ENCODE measurements around the gene ZRANB3. TPM values are rescaled to one million over a fixed set of nuclear protein-coding genes. Genes with fewer than 3 reads are reported as not detected.

The ZRANB3 gene
- total RNA-seq, 1 donor from 2014 or later = 18.6 TPM

- H3K4me1 Mint-ChIP-seq (ENCODE audit: low read depth) = no peaks in the 10 kb centered on the region
- no peak overlapping the region for H3K27ac Mint-ChIP-seq
- TF ChIP-seq, protein P1, sequence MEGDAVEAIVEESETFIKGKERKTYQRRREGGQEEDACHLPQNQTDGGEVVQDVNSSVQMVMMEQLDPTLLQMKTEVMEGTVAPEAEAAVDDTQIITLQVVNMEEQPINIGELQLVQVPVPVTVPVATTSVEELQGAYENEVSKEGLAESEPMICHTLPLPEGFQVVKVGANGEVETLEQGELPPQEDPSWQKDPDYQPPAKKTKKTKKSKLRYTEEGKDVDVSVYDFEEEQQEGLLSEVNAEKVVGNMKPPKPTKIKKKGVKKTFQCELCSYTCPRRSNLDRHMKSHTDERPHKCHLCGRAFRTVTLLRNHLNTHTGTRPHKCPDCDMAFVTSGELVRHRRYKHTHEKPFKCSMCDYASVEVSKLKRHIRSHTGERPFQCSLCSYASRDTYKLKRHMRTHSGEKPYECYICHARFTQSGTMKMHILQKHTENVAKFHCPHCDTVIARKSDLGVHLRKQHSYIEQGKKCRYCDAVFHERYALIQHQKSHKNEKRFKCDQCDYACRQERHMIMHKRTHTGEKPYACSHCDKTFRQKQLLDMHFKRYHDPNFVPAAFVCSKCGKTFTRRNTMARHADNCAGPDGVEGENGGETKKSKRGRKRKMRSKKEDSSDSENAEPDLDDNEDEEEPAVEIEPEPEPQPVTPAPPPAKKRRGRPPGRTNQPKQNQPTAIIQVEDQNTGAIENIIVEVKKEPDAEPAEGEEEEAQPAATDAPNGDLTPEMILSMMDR (IDR thresholded peaks at IDR 0.05; ENCODE audit: unreplicated experiment) = no peak
- peaks cover 18% of the 10 kb centered on the region for H3K9me3 Mint-ChIP-seq (ENCODE audit: low read depth)
- no peak overlapping the region for H3K4me3 Mint-ChIP-seq (ENCODE audit: low read depth)
- no peak for DNase-seq (ENCODE audit: low spot score, unreplicated experiment)
- H3K36me3 Mint-ChIP-seq (ENCODE audit: insufficient read depth) = peaks cover 8% of the 10 kb centered on the region
- H3K27me3 Mint-ChIP-seq = no peaks in the 10 kb centered on the region
Measured at GRCh38 chr2:135187270-135187669, 343.7 kb downstream of the ZRANB3 start.

GRCh38 chr2:135186054-135186453 lies 345.0 kb downstream of the ZRANB3 start:
- Mint-ChIP-seq H3K36me3 (ENCODE audit: insufficient read depth) (peaks cover 6% of the 10 kb centered on the region), H3K27ac (no peak overlapping the region), H3K4me1 (ENCODE audit: low read depth) (no peaks in the 10 kb centered on the region), H3K9me3 (ENCODE audit: low read depth) (peaks cover 12% of the 10 kb centered on the region), H3K27me3 (no peaks in the 10 kb centered on the region), H3K4me3 (ENCODE audit: low read depth) (no peak overlapping the region)
- no peak for DNase-seq (ENCODE audit: low spot score, unreplicated experiment)
- TF ChIP-seq, protein P1 (IDR thresholded peaks at IDR 0.05; ENCODE audit: unreplicated experiment) = no peak

DNA sequence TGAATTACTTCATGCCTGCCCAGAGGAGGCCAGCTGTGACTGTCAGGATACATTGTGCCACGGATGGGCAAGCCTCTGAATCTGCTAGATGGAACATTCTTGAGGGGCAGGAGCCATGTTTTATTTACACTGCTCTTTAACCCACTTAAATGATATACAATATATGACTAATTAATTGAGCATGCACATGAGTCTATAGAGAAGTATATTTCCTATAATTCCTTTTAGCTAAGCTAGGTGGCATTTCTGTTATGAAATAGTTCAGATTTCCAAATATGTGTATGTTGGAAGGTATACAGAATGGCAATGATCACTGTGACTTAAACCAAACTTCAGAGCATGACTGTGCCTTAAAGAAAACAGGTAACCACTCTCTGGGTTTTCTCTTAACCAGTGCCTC lies 347.2 kb downstream of the ZRANB3 start:
- no peaks in the 10 kb centered on the region for H3K4me1 Mint-ChIP-seq (ENCODE audit: low read depth)
- H3K27ac Mint-ChIP-seq = no peak overlapping the region
- TF ChIP-seq, protein P1 (IDR thresholded peaks at IDR 0.05; ENCODE audit: unreplicated experiment) = no peak
- no peak overlapping the region for H3K4me3 Mint-ChIP-seq (ENCODE audit: low read depth)
- no peaks in the 10 kb centered on the region for H3K27me3 Mint-ChIP-seq
- no peaks in the 10 kb centered on the region for H3K36me3 Mint-ChIP-seq (ENCODE audit: insufficient read depth)
- H3K9me3 Mint-ChIP-seq (ENCODE audit: low read depth) = no peaks in the 10 kb centered on the region
- DNase-seq (ENCODE audit: low spot score, unreplicated experiment) = no peak

DNA sequence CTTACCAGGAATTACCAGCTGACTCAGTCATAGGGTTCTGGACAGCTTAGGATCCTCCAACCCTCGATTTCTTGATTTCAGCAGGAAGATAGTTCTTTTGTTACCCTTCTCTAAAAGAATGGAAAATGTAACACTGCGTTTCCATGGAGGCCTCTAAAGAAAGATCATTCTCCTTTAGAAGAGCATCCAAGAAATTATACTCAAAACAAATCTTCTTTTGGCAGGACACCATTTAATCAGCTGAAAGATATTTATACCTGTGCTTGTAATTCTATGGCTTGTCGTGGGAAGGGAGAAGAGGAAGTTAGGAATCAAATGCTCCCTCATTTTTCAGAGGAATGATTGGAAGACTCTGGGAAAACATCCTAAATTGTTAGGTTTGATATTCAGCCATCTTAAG lies 348.4 kb downstream of the ZRANB3 start:
- Mint-ChIP-seq H3K27ac (no peak overlapping the region), H3K36me3 (ENCODE audit: insufficient read depth) (peaks cover 2% of the 10 kb centered on the region)
- TF ChIP-seq, protein P1 (IDR thresholded peaks at IDR 0.05; ENCODE audit: unreplicated experiment) = no peak

GRCh38 chr2:135182190-135182589 lies 348.8 kb downstream of the ZRANB3 start:
- TF ChIP-seq, protein P1 (IDR thresholded peaks at IDR 0.05; ENCODE audit: unreplicated experiment) = no peak
- no peaks in the 10 kb centered on the region for H3K27me3 Mint-ChIP-seq
- H3K4me1 Mint-ChIP-seq (ENCODE audit: low read depth) = no peaks in the 10 kb centered on the region
- peaks cover 4% of the 10 kb centered on the region for H3K36me3 Mint-ChIP-seq (ENCODE audit: insufficient read depth)
- no peak overlapping the region for H3K4me3 Mint-ChIP-seq (ENCODE audit: low read depth)
- DNase-seq (ENCODE audit: low spot score, unreplicated experiment) = no peak
- H3K9me3 Mint-ChIP-seq (ENCODE audit: low read depth) = peaks cover 3% of the 10 kb centered on the region
- H3K27ac Mint-ChIP-seq = peak overlapping the region; percentile 21

More for the DNA sequence above, 348.4 kb downstream of the ZRANB3 start:
- Mint-ChIP-seq H3K4me3 (ENCODE audit: low read depth) (no peak overlapping the region), H3K4me1 (ENCODE audit: low read depth) (no peaks in the 10 kb centered on the region), H3K27me3 (no peaks in the 10 kb centered on the region), H3K9me3 (ENCODE audit: low read depth) (peaks cover 2% of the 10 kb centered on the region)
- DNase-seq (ENCODE audit: low spot score, unreplicated experiment) = no peak
